GM19468 (cell line): ENCODE results near the gene NDUFB10.
"Not testable (repeated sequence)": the region's sequence is repeated elsewhere in the genome, so short reads cannot be mapped to it uniquely, and the experiment has no call there.

Source experiments
- ATAC-seq: cut with Tn5 transposase; IDR thresholded peaks from one replicate; pipeline ENCODE4 v1.9.1; 2021; ENCODE audit warnings: mild to moderate bottlenecking, moderate library complexity, moderate number of reproducible peaks; ENCODE audit not compliant: unreplicated experiment; ENCODE audit errors: extremely low read depth

Gene NDUFB10

DNA sequence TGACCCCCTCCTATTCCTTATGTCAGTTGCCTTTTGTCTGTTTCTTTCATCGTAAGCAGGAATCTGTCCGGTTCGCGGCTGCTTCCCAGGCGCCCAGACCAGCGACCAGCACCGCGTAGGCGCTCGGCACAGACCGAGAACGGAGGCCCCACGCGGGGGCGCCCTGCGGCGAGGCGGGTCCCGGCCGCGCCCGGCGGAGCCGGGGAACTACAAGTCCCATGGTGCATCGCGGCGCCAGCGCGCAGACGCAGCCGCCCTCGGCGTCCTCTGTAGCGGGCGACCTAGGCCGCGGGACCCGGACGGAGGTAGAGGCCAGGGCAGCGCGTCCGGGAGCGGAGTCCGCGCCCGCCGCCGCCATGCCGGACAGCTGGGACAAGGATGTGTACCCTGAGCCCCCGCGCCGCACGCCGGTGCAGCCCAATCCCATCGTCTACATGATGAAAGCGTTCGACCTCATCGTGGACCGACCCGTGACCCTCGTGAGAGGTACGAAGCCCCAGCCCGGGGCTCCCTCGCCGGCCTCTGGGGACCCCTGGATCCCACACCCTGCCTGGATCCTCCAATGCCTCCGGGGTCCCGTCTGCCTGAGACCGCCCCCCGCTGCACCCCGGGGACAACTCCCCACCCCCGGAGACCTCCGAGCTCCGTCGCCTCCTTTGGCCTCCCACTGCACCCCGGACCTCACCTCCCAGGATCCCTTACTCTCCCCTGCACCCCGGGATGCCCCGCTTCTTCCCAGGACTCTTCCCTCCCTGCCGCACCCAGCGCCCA is at the start of gene NDUFB10:
Gene NDUFB10, plus strand, starts transcription at position 270 of the 771 bp plus-strand sequence. Its CDS starts 87 bp downstream, at position 357.
- ATAC-seq, result peak; percentile 84

DNA sequence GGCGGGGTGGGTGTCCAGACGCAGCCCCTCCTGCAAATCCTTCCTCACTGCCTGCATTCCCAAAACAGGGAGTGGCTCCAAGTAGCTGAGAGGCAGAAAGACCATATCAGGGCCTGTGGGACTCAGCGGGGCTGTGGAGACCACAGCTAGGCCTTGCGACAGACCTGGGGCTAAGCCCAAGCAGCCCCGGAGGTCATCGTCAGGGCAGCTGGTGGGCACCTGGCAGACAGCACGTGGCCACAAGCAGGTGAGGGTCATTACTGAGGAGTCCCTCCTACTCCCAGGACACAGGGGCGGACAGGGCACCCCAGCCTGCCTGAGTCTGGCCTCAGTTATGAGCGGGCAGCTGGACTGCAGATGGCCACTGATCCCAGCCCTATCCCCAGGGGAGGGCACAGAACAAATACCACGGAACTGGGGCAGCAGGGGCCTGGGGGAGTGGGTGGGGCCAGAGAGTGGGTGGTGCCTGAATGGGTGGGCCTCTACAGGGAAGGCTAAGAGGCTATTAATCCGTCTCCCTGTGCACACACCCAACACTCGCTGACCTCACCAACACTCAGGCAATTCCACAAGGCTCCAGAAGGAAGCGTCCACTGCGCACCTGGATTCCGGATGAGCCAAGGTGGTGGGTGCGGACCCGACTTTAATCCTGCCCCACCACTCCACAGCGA is 49.6 kb upstream of the NDUFB10 start:
- ATAC-seq, result no peak

DNA sequence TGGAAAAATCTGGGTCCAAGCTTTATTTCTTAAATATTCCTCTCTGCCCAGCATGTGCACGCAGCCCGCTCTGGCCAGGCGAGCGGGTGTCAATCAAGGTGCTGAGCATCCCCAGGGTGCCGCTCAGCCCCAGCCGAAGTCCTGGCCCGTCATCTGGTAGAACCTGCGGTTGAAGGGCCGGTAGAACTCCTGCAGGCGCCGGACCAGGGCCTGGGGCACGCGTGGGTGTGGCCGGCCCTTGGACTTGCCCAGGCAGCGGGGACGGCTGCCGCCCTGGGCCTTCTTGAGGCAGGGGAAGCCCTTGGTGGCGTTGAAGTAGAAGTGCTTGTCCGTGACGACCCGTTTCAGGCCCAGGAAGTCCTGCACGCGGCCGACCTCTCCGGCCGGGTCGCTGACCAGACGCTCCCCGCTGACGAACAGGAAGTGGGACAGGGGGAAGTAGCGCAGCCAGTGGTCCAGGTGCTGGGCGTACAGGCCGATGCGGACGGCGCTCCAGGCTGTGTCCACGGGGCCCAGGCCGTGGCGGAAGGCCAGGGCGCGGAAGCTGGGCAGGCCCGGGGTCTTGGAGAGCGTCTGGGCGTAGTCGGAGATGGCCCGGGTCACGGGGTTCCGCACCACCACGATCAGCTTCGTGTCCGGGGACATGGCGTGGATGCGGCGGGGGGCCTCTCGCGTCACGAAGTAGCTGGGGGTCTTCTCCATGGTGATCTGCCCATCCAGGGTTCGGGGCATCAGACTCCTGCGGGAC is 47.7 kb upstream of the NDUFB10 start:
- no peak for ATAC-seq

DNA sequence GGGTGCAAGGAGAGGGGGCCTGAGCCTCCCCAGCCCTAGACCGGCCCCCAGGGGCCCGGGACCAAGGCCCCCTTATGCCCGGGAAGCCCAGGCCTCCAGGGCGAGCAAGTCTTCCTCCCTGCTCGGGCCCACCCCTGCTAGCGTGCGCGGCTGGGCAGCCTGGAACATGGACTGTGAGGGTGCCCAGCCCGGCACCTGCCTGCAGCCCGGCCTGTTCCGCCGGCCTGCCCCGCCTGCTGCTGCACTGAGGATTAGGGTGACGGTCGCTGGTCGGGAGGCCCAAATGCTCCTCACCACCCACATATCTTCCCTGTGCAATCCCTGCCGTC is 47.2 kb upstream of the NDUFB10 start:
- ATAC-seq, result no peak

DNA sequence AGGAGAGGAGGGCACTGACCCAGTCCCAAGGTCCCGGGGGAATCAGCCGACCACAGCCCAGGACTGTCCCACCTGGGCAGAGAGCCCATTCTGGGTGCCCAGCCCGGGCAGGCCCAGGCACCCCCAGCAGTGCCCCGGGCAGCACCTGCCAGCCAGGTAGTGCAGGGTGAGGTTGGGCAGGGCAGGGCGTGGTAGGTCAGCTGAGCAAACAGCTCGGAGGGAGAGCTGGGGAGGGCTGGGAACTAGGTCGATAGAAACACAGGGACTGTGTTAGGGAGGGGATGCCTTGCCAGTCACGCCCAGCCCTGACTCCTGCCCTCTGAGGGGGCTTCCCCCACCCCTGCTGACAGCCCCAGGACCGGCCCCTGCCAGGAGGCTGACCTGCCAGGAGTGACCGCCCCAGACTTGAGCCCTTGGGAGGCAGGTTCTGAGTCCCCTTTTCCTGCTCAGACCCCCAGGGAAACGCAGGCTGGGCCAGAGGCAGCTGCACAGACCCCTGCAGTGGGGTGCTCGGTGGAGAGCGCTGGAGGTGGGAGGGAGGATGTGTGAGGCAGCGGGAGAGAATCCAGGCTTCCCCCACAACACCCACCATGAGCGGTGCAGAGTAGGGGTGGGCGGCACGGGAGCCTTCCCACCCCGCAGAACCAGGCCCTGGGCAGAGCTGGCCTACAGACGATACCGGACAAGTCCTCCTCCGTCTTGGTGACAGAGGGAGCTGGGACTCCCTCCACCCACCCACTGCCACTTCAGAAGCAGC is 45.8 kb upstream of the NDUFB10 start:
- ATAC-seq, result no peak

DNA sequence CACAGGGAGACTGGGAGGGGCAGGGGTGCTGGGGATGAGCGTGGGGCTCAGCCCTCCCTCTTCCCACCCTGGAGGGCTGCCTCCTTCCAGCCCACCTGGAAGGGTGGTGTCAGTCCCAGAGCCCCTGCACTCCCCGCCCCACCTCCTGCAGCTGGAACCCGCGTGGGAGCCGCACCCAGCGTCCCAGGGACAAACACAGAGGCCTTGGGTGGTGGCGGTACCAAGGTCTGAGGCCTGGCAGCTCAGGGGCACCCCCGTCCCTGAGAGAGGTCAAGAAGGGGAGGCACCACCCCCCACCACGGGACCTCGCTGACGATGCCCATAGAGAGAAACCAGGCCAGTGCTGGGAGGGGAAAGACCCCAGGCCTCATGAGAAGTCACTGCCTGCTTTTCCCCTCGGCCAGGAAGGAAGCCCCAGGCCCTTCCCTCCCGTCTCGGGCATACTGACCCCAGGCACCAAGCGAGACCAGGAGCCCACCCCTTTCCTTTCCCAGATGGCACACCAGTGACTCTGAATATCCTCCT is 45.2 kb upstream of the NDUFB10 start:
- ATAC-seq, result no peak

DNA sequence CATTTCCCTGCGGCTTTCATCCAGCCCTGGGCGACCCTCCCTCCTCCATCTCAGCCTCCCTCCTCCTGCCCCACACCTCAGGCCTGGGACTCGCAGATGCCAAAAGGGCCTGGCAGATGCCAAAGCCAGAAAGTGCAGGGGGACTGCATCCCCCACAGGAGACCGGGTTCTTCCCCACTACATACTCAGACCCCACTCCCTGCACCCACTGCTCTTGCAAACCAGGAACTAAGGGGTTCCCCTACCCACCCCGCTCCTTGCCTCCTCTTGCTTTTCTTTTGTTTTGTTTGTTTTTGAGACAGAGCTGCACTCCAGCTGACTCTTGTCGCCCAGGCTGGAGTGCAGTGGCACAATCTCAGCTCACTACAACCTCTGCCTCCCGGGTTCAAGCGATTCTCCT is 44.4 kb upstream of the NDUFB10 start:
- no peak for ATAC-seq

DNA sequence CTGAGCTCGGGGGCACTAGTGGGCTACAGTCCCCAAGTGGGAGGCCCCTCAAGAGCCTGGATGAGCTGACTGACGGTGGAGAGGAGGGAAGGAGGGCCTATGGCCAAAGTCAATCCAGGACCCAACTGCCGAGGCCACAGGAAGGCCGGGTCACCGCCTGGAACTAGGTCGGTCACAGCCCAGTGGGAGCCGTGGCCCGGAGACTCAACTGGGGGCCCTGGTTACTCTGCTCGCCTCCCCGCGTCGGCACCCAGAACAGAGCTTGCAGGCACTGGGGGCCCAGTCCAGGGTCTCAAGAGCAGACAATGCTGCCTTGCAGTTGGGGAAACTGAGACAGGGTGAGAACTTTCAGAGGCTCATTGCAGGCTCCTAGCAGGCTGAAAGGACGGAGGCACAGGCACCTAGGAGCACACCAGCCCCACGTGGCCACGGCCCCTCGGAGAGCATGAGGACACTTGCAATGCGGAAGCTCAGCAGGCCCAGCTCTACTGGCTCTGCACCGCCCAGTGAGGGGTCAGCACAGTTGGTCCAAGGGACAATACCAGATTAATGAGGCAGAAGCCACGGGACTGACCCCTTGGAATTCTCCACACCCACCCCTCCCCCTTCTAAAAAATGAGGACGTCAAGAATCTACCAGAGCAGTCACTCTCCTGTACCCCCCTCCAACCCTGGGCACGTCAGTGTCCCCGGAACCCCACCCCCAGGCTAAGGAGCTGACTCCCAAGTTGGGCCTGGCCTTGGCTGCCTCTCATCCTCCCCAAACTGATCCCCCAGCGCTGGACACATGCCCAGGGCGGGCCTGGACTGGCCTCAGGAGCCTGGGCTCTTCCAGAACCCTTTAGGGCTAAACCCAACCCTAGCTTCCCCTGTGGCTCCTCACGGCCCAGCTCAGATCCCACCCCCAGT is 43.4 kb upstream of the NDUFB10 start:
- no peak for ATAC-seq

DNA sequence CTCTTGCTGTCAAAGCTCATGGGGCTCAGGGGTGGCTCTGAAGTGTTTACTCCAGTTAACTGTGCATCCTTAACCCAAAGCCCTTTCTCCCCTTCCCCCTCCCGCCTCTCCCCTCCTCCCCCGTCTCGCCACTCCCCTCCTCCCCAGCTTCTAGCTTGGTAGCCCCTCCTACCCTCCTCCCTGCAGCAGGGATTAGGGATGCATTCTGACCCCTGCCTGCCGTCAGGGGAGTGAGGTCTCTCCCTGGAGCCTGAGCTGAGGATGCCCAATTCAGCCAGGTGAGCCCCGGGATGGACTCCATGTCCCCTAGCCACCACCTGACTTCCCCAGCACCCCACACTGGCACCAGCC is 42.7 kb upstream of the NDUFB10 start:
- ATAC-seq, result no peak

DNA sequence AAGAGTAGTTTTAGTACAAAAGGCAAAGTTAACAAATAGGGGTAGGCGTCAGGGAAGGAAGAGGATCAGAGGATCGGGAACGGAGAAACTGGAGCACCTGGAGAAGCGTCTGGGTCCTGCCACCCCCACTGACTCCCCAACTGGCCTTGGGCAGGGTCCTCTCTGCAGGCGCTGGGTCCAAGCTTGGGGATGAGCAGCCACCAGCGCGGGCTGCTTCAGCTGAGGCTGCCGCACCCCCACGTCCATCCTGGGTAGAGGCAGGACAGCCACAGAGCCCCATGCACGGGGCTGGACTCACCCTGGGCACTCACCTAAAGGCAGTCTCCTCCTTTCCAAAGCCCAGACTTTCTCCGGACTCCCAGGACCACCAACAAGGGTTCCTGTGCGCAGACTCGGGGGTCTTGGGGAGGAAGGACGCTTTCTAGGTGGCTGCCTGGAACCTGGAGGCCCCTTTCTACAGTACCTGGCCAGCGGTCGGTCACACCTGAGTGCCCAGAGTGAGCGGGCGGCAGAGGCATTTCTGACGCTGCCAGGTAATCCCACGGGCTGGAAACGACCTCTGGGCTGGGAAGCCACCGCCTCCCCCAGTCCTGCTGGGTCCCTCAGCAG is 42.2 kb upstream of the NDUFB10 start:
- no peak for ATAC-seq

DNA sequence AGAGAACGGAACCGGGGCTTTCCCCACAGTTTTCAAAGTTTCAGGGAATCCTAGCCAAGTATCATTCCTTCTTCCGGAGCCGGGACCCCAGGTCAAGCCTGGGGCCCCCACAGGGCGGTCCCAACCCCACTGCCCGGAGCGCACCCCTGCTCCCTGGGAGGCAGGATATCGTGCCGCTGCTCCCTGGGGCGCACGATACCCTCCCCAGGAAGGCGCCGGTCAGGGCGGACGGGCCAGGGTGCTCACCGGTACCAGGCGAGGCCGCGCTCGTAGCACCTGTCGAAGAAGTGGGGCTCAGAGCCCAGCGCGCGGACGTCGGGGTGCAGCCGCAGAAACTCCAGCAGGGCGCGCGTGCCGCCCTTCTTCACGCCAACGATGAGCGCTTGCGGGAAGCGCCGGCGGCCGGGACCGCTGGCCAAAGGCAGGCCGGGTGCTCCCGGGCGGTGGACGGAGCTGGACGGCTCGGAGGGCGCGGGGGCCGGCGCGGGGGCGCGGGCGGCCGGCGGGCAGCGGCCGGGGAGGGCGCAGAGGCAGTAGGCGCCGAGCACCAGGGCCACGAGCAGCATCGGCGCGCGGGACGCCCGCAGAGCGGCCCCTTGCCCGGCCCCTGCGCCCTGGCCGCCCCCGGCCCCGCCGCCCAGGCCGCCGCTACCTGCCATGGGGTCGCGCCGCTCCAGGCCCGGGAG is 41.5 kb upstream of the NDUFB10 start:
- ATAC-seq, result no peak

DNA sequence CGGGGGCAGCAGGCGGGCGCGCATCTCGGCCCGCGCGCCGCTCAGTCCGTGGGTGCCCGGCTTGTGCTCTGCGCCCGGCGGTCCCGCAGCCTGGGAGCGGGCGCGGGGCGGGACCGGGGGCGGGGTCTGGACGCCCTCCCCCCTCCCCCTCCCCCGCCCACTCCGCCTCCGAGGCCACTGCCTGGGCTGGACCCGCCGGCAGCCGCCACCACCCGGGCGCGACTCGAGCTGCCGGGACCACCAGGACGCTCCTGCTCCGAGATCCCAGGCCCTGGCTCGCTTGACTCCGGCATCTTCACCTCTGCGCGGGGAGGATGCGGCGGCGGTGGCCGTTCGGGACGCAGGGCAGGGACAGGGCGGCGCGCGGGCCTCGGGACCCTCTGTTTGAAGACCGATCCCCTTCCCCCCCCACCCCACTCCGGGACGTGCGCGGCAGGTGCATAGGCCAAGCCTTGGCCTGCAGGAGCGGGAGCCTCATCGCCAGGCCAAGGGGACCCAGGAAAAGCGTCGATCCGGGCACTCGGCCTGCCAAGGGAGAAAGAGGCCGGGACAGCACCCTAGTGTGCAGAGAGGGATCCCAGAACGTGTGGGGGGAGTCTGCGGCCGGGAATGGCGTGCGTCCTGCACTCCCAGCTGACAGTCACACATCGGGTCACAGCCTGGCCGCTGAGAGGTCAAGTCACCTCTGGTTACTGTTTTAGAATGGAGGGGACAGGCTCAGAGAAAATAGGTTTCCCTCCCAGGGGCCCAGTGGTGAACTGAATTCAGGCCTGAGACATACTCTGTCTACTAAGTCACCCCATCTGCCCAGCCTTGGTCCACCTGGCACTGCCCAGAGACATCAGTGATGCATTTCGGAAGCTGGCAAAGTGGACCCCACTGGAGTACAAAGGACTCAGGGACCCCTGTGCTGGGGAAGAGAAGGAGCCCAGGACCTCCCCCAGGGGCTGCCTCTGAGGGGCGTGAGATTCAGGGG is 40.7 kb upstream of the NDUFB10 start, which contains the start of gene HS3ST6:
Gene HS3ST6, minus strand, starts transcription at position 65 of the 976 bp plus-strand sequence. CDS start 92 bp downstream, outside the sequence.
- ATAC-seq, result no peak

DNA sequence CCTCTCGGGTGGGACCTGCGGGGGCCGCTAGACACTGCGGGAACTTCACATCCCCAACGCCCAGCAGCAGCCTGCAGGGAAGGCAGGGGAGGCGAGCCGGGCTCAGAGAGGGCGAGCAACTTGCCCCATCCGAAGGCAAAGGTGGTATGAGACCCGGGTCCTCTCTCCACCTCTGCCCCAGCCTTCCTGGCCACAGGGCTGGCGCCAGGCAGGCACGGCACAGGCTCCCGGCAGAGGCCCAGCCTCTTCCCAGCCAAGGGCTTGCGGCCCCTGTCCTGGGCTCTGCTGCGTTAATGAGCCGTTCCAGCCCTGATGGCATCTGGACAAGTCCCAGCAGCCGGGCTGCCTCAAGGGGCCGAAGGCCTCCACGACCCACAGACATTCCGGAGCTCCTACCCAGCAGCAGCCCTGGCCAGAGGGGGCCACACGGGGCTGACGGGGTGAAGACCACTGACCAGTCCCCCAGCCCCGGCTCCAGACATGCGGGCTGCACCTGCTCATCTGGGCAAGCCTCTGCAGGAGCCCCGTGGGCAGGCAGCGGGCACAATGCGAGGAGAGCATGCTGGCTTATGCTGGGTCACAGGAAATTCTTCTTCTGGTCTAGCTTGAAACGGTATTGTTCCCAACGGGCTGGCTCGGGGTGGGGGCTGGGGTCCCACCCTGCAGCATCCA is 39.9 kb upstream of the NDUFB10 start:
- no peak for ATAC-seq

DNA sequence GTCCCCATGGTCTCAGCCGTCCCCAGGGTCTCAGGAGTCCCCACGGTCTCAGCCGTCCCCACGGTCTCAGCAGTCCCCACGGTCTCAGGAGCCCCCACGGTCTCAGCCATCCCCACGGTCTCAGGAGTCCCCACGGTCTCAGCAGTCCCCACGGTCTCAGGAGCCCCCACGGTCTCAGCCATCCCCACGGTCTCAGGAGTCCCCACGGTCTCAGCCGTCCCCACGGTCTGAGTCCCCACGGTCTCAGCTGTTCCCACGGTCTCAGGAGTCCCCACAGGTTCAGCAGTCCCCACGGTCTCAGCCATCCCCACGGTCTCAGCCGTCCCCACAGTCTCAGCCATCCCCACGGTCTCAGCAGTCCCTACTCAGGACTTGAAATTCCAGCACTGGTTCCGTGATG is 39.2 kb upstream of the NDUFB10 start:
- not testable (repeated sequence) for ATAC-seq

DNA sequence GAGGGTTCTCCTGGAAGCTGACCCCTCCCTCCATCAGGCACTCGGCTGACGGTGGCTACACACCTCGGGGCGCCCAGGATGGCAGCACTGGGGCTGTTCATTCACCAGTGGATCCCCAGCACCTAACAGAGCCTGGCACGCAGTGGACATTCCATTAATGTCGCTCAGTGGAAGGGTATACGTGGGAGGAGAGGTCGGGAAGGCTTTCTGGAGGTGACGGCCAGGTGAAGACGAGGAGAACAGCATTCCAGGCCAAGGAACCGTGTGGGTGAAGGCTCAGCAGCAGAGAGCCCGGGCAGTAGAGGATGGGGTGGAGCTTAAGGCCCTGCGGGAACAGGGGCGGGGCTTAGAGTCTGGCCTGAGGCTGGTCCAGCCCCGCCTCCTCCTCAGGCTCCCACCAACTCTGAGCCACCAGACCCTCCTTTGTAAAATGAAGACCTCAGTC is 38.6 kb upstream of the NDUFB10 start:
- no peak for ATAC-seq

DNA sequence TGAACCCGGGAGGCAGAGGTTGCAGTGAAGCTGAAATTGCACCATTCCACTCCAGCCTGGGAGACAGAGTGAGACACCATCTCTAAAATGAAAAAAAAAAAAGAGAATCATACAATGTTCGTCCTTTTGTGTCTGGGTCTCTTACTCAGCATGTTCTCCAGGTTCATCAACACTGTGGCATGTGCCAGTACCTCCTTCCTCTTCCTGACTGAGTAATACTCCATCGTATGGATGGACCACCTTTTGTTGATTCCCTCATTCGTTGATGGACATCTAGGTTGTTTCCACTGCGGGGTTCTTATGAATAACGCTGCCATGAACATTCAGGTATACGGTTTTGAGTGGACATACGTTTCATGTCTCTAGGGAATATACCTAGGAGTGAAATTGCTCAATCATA is 37.0 kb upstream of the NDUFB10 start:
- no peak for ATAC-seq
